ELR (cell line): Measurements from ENCODE around the gene CFAP97D2.

ENCODE experiments used
- DNase-seq: peaks from one replicate; pipeline ENCODE4 v3.0.0-alpha.2; 2015; ENCODE audit warnings: low read depth

CFAP97D2 gene

DNA sequence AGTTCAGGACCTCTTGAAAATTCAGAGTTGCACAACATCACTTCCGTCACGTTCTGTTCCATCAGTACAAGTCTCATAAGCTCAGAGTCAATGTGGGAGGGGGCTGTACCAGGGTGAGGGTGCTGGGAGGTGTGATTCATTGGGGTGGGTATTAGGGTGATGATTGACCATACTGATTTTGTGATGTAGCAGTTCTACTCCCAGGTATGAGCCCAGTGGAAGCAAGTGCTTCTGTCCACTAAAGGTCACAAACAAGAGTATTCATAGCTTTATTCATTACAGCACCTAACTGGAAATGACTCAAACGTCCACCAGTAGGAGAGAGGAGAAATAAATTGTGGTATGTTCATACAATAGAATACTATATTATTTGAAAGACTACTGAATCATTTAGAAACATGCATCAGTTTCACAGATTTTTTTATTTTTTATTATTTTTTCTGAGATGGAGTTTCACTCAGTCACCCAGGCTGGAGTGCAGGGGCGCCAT lies 90.3 kb downstream of the CFAP97D2 start:
- DNase-seq: no peak
